ENCODE results near the gene NPLOC4. TPM values are rescaled to one million over a fixed set of nuclear protein-coding genes. Genes with fewer than 3 reads are reported as not detected.
A peak's percentile ranks its signal among the peaks of the same experiment; 100 is the strongest.

NPLOC4 gene
- total and polyA plus RNA-seq, 2 of the 13 experiments (the other 11 are each of a cell fraction or from before 2014, with no cell fraction given): 57.0 to 97.0 TPM

- TF ChIP-seq ZBTB14 (CRISPR knock-in tag; IDR thresholded peaks at IDR 0.05) (peak; percentile 95), ZFX (CRISPR knock-in tag; IDR thresholded peaks at IDR 0.05; ENCODE audit: low read depth) (peak; percentile 90), PHF20 (CRISPR knock-in tag; IDR thresholded peaks at IDR 0.05) (peak; percentile 0; the same call in 1 of the 2 replicates), ZNF225 (CRISPR knock-in tag; IDR thresholded peaks at IDR 0.05) (no peak; the same call in none of the 2 replicates), TFDP1 (CRISPR knock-in tag; IDR thresholded peaks at IDR 0.05; ENCODE audit: borderline replicate concordance) (peak; percentile 66), ZFP36 (IDR thresholded peaks at IDR 0.05; ENCODE audit: borderline replicate concordance, low read depth, low read length, partially characterized antibody) (peak; percentile 67), SMAD3 (CRISPR knock-in tag; IDR thresholded peaks at IDR 0.05) (no peak), ZHX2 (IDR thresholded peaks at IDR 0.05; ENCODE audit: low read depth) (0 out of 2 replicates have a peak, but pooled peaks have one; percentile 11), ZHX2 (CRISPR knock-in tag; IDR thresholded peaks at IDR 0.05; ENCODE audit: borderline replicate concordance) (0 out of 2 replicates have a peak, but pooled peaks have one; percentile 8), NR2F2 (IDR thresholded peaks at IDR 0.05; ENCODE audit: borderline replicate concordance, low read depth) (peak; percentile 53; the same call in 1 of the 2 replicates), TAF1 (CRISPR knock-in tag; IDR thresholded peaks at IDR 0.05) (peak; percentile 94), ZNF350 (CRISPR knock-in tag; IDR thresholded peaks at IDR 0.05; ENCODE audit: borderline replicate concordance, low read depth) (no peak)
- TF ChIP-seq, protein P1, sequence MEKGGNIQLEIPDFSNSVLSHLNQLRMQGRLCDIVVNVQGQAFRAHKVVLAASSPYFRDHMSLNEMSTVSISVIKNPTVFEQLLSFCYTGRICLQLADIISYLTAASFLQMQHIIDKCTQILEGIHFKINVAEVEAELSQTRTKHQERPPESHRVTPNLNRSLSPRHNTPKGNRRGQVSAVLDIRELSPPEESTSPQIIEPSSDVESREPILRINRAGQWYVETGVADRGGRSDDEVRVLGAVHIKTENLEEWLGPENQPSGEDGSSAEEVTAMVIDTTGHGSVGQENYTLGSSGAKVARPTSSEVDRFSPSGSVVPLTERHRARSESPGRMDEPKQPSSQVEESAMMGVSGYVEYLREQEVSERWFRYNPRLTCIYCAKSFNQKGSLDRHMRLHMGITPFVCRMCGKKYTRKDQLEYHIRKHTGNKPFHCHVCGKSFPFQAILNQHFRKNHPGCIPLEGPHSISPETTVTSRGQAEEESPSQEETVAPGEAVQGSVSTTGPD (CRISPR knock-in tag; IDR thresholded peaks at IDR 0.05): no peak
- TF ChIP-seq, protein P2, sequence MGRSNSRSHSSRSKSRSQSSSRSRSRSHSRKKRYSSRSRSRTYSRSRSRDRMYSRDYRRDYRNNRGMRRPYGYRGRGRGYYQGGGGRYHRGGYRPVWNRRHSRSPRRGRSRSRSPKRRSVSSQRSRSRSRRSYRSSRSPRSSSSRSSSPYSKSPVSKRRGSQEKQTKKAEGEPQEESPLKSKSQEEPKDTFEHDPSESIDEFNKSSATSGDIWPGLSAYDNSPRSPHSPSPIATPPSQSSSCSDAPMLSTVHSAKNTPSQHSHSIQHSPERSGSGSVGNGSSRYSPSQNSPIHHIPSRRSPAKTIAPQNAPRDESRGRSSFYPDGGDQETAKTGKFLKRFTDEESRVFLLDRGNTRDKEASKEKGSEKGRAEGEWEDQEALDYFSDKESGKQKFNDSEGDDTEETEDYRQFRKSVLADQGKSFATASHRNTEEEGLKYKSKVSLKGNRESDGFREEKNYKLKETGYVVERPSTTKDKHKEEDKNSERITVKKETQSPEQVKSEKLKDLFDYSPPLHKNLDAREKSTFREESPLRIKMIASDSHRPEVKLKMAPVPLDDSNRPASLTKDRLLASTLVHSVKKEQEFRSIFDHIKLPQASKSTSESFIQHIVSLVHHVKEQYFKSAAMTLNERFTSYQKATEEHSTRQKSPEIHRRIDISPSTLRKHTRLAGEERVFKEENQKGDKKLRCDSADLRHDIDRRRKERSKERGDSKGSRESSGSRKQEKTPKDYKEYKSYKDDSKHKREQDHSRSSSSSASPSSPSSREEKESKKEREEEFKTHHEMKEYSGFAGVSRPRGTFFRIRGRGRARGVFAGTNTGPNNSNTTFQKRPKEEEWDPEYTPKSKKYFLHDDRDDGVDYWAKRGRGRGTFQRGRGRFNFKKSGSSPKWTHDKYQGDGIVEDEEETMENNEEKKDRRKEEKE (IDR thresholded peaks at IDR 0.05): no peak
Measured at GRCh38 chr17:81512562-81513371, 124.1 kb downstream of the NPLOC4 start, which contains the start of gene ACTG1 (continued).

All from HepG2 (cell line).